ENCODE results near the gene LDHD.

DNA sequence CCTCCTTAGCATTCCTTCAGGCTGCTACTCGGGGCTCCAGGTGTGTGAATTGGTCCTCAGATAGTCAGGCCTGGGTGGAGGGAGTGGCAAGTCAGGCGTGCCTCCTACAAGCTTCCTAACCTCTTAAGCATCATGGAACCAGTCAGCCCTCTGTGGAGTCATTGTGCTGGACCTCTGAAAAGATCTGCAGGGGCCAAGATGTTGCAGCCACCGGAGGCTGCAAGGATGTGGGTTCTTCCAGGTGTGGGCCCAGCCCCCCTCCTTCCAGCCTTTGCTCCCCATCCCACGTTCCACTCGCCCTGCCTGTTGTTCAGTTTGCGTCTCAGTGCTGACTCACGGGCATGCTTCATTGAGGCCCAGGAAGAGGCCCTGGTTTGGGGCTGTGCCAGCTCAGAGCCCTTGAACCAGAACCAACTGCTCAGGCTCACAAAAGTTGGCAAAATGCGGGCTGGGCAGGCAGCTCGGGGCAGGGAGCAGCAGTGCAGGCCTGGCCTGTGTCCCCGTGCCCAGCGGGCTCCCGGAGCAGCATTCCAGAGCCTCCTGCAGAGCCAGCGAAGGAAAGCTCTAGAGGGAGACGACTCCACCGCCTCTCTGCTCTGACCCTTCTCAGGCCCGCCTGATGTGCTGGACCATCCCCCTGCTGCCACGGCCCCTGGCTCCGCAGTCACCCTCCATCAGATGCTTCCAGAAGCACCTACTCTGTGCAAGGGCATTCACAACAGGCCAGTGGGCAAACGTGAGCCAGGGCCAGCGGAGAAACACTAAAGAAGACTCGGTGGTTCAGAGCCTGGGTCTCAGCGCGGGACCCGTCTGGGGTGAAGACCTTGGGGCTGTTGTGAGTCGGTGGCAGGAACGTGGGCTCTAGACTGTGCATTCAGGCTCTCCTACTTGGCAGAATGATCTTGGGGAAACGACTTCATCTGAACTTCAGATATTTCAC, 7.5 kb downstream of the LDHD start:
- TF ChIP-seq EZH2 (IDR thresholded peaks at IDR 0.05; ENCODE audit: insufficient read depth, poor library complexity, severe bottlenecking) (no peak), EZH2phosphoT487 (IDR thresholded peaks at IDR 0.05; ENCODE audit: insufficient read depth, low read depth) (no peak)

Measured in GM23248 (cell line).